ENCODE measurements around the gene SLC22A12.

SLC22A12 gene

GRCh38 chr11:64580412-64580811 is 10.6 kb upstream of the SLC22A12 start:
- H3K4me3 ChIP-seq (ENCODE audit: low read depth, low read length), result no peak overlapping the region
- no peak for TF ChIP-seq CTCF (IDR thresholded peaks at IDR 0.05; ENCODE audit: borderline replicate concordance, insufficient read depth, low read depth, low read length)

- no peak overlapping the region for H3K4me3 ChIP-seq (ENCODE audit: low read depth, low read length)
- TF ChIP-seq CTCF (IDR thresholded peaks at IDR 0.05; ENCODE audit: borderline replicate concordance, insufficient read depth, low read depth, low read length), result no peak
Observed at GRCh38 chr11:64581057-64581523, 9.9 kb upstream of the SLC22A12 start.

GRCh38 chr11:64582885-64583284 is 8.1 kb upstream of the SLC22A12 start:
- H3K4me3 ChIP-seq (ENCODE audit: low read depth, low read length), result no peak overlapping the region
- no peak for TF ChIP-seq CTCF (IDR thresholded peaks at IDR 0.05; ENCODE audit: borderline replicate concordance, insufficient read depth, low read depth, low read length)

- no peak for TF ChIP-seq CTCF (IDR thresholded peaks at IDR 0.05; ENCODE audit: borderline replicate concordance, insufficient read depth, low read depth, low read length)
Observed at GRCh38 chr11:64583296-64584262, 7.4 kb upstream of the SLC22A12 start.

GRCh38 chr11:64585150-64585549 is 5.9 kb upstream of the SLC22A12 start:
- H3K4me3 ChIP-seq (ENCODE audit: low read depth, low read length), result no peak overlapping the region
- no peak for TF ChIP-seq CTCF (IDR thresholded peaks at IDR 0.05; ENCODE audit: borderline replicate concordance, insufficient read depth, low read depth, low read length)

More at GRCh38 chr11:64583296-64584262, 7.4 kb upstream of the SLC22A12 start:
- no peak overlapping the region for H3K4me3 ChIP-seq (ENCODE audit: low read depth, low read length)

GRCh38 chr11:64586366-64586765 is 4.7 kb upstream of the SLC22A12 start:
- H3K4me3 ChIP-seq (ENCODE audit: low read depth, low read length), result no peak overlapping the region
- no peak for TF ChIP-seq CTCF (IDR thresholded peaks at IDR 0.05; ENCODE audit: borderline replicate concordance, insufficient read depth, low read depth, low read length)

- no peak for TF ChIP-seq CTCF (IDR thresholded peaks at IDR 0.05; ENCODE audit: borderline replicate concordance, insufficient read depth, low read depth, low read length)
- no peak overlapping the region for H3K4me3 ChIP-seq (ENCODE audit: low read depth, low read length)
Observed at GRCh38 chr11:64588701-64589100, 2.3 kb upstream of the SLC22A12 start.
